Activated T-helper 1 cell treated with Interleukin-2 at 50 U/mL for 16 hours (primary cell): ENCODE measurements around the gene MEG3.

ENCODE experiments used
- DNase-seq: peaks from one replicate; pipeline ENCODE4 v3.0.0-alpha.2; 2020; ENCODE audit warnings: low read depth

MEG3 gene

DNA sequence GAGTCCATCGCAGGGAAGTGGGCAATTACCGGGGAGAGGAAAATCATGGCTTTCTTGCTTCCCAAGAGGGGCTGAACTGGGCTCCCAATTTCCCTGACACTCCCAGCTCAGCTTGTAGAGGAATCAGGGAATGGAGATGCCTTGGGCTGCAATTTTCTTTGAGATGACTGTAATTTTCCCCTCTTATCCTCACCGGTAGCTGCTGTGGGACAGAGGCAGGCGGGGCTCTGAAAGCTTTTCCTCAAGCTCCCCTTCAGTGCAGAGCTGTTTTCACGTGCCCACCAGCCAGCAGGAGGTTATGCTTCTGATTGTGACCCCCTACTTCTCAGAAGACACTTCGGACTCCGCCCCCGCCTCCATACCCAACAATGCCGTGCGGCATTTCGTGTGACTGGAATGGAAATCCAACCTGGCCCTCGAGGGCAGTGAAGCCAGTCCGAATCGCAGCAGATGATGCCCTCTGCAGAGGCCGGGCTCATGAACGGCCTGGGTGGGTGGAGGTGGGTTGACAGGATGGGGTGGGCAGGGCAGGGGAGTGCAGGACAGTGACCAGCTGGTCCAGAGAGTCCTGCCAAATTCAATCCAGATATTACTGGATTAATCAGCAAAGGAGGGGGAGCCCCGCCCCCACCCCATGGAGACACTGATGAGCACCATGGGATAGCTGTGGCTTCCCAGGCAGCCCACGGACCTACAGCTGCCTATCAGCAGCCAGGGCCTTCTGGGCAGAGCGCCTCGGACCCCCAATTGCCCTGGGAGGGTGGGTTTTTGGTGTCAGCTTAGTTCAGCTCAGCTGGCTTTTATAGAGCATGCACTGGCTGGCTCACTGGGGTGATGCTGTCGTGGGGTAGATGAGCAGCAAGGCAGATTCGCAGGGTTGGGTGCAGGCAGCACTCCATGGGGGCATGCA, 40.0 kb downstream of the MEG3 start:
- no peak for DNase-seq

GRCh38 chr14:100866666-100867630, 41.0 kb downstream of the MEG3 start:
- no peak for DNase-seq

- DNase-seq: no peak
Measured at GRCh38 chr14:100867631-100868315, 41.9 kb downstream of the MEG3 start.

DNA sequence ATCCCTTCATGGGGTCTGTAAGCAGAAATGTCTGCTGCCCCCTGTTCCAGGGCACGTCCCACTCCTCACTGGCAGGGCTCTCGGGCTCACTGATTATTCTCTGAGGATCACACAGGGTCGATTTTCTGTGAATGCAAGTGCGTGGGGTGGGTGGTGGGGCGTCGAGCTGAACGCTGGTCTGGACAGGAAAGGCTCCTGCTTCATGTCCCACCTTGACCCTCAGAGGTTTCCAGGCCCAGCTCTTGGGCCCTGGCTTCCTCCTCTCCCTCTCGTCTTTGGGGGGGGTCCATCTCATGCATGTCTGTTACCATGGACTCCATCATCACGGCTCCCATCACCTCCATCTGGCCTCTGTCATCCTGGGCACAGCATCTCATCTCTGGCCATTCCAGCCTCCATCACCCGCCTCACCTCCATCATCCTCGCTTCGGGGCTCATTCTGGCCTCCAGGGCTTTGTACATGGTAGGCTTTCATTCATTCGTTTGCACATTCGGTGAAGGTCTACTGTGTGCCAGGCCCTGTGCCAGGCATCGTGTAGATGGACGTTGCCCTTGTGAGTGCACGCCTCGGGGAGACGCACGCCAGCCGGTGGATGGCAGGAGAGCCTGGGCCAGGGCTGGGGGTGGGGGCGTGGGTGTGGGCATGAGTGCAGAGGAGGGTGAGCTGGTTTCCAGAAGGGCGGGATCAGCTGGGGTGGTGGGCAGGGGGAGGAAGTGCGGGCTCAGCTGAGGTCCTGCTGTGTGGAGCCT, 42.9 kb downstream of the MEG3 start:
- DNase-seq: no peak

- DNase-seq: no peak
Measured at GRCh38 chr14:100871234-100872186, 45.6 kb downstream of the MEG3 start.

- no peak for DNase-seq
Measured at GRCh38 chr14:100872259-100873095, 46.6 kb downstream of the MEG3 start.

GRCh38 chr14:100873096-100873482, 47.2 kb downstream of the MEG3 start:
- DNase-seq: no peak

GRCh38 chr14:100874051-100874410, 48.1 kb downstream of the MEG3 start:
- no peak for DNase-seq

DNA sequence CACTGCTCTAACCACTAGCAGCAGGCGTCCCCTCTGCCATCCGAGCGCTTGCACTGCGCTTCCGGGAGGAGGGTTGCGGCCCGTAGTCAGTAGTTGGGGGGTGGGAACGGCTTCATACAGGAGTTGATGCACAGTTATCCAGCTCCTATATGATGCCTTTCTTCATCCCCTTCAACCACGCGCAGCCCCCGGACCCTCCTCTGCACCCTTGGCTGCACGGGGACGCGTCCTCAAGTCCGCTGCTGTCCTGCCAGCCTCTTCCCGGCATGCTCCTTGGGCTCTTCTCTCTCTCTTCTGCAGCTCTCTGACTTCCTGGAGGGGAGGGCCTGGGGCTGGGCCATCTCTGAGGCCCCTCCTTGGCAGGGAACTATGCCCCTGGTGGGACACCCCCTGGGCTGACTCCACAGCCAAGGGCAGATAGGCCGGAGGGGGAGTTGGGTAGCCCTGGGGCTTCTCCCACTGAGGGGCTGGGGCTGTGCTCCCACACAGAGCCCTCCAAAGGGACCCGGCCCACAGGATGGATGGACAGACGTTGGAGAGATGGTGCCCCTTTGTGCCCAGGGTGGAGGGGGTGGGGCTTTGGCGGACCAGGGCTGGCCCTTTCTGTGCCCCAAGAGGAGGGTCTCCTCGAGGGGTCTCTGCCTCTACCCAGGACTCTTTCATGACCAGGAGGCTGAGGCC, 48.6 kb downstream of the MEG3 start:
- no peak for DNase-seq

GRCh38 chr14:100875126-100875525, 49.2 kb downstream of the MEG3 start:
- DNase-seq: no peak

- DNase-seq: no peak
Measured at GRCh38 chr14:100875861-100876590, 50.1 kb downstream of the MEG3 start.

DNA sequence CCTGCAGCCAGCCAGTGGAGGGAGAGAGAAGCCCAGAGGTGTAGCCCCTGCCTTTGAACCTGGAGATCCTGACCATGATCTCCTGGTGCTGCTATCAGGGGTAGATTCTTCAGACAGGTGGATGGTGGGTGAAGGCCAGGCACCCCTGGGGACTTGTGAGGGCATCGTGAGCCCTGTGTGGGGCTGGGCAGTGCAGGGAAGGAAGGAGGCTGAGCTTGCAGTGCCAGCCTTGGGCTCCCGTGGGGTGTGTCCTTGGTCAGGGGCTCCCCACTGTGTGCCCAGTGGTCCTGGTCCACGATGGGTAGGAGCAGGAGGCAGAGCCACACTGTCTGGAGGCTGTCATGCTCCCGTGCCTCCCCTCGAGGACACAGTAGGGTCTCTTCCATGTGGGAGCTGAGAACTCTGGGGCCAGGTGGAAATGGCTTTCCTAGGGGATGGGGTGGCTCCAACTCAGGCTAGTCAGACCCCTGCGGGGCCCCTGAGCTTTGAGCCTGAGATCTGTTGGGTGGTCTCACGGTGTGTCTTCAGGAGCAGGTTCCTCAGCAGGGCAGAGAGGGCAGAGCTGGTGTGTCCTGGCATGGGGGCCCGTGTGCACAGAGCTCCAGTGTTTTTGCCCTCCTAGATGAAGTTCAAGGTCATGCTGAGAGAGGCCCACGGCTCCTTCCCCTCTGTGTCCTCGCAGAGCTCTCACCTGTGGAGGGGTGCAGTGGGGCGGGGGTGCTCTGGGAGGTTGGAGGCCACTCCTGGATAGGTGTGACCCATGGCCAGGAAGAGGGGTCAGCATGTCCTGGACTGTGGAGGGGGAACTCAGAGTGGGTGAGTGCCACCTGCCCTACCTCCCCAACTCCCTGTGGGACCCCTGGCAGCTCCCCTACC, 52.6 kb downstream of the MEG3 start:
- DNase-seq: no peak

DNA sequence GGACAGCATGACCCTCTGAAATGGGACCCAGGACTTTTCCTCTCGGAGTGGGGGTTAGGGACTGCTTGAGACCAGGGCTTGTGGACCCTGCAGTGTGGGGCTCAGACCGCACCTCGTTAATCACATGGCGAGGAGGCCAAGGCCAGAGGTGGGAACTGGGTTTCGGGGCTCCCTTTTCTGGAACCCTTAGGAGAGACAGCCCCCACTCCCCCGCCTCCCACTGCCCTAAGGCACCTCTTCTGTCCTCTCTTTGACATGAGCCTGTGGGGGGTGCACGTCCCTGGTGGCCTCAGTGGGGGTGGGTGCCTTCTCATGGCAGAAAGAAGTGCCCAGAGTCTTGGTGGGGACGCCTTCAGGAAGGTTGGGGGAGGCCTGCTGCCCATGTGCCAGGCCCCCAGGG, 53.3 kb downstream of the MEG3 start:
- no peak for DNase-seq

GRCh38 chr14:100879782-100880181, 53.9 kb downstream of the MEG3 start:
- no peak for DNase-seq

GRCh38 chr14:100880271-100881101, 54.6 kb downstream of the MEG3 start:
- DNase-seq: no peak
